Ramos (cell line): Measurements from ENCODE around the gene NFE2L2.
"Not testable (repeated sequence)": the region's sequence is repeated elsewhere in the genome, so short reads cannot be mapped to it uniquely, and the experiment has no call there.

Experiments
- in situ Hi-C: fragments of 300-500 bp; cut with MboI; formaldehyde crosslinking; loops from one replicate; pipeline ENCODE4 v1.14.3; 2022; ENCODE audit warnings: low sequenced_read_pairs; ENCODE audit not compliant: unreplicated experiment

The NFE2L2 gene

GRCh38 chr2:177281400-177282180 lies 17.1 kb upstream of the NFE2L2 start:
- in situ Hi-C loops: no loop called here

- in situ Hi-C loops: no loop called here
Observed at GRCh38 chr2:177279847-177280246, 15.3 kb upstream of the NFE2L2 start.

GRCh38 chr2:177275743-177276055 lies 11.2 kb upstream of the NFE2L2 start:
- in situ Hi-C loops: no loop called here

GRCh38 chr2:177275040-177275742 lies 10.7 kb upstream of the NFE2L2 start:
- in situ Hi-C loops: no loop called here

GRCh38 chr2:177273408-177273807 lies 8.9 kb upstream of the NFE2L2 start:
- in situ Hi-C loops: no loop called here

- in situ Hi-C loops: no loop called here
Observed at GRCh38 chr2:177272765-177273164, 8.2 kb upstream of the NFE2L2 start.

GRCh38 chr2:177271981-177272666 lies 7.6 kb upstream of the NFE2L2 start:
- in situ Hi-C loops: no loop called here

GRCh38 chr2:177270531-177270930 lies 6.0 kb upstream of the NFE2L2 start:
- in situ Hi-C loops: no loop called here

GRCh38 chr2:177268901-177269300 lies 4.4 kb upstream of the NFE2L2 start:
- in situ Hi-C loops: no loop called here

GRCh38 chr2:177268187-177268871 lies 3.8 kb upstream of the NFE2L2 start:
- in situ Hi-C loops: no loop called here

- in situ Hi-C loops: not testable (repeated sequence)
Observed at GRCh38 chr2:177266955-177267354, 2.4 kb upstream of the NFE2L2 start.

- in situ Hi-C loops: no loop called here
Observed at GRCh38 chr2:177265824-177266817, 1.6 kb upstream of the NFE2L2 start.

GRCh38 chr2:177264209-177264692 lies 276 bp downstream of the NFE2L2 start:
- in situ Hi-C loops: no loop called here

GRCh38 chr2:177263451-177264208 lies 897 bp downstream of the NFE2L2 start:
- in situ Hi-C loops: no loop called here

- in situ Hi-C loops: no loop called here
Observed at GRCh38 chr2:177262958-177263450, 1.5 kb downstream of the NFE2L2 start.

- in situ Hi-C loops: no loop called here
Observed at GRCh38 chr2:177262092-177262491, 2.4 kb downstream of the NFE2L2 start.

GRCh38 chr2:177261116-177262060 lies 3.1 kb downstream of the NFE2L2 start:
- in situ Hi-C loops: no loop called here
